GM11168 (cell line): ENCODE data around the gene AGAP1.

ENCODE experiments used
- in situ Hi-C: fragments of 300-500 bp; cut with MboI; formaldehyde crosslinking; loops from one replicate; pipeline ENCODE4 v1.12.0; 2022; ENCODE audit warnings: low sequenced_read_pairs; ENCODE audit not compliant: unreplicated experiment

AGAP1 gene

GRCh38 chr2:236102971-236103370, 609.1 kb downstream of the AGAP1 start:
- in situ Hi-C loops: no loop called here

- in situ Hi-C loops: no loop called here
Observed at GRCh38 chr2:236103981-236104380, 610.1 kb downstream of the AGAP1 start.

GRCh38 chr2:236105955-236106607, 612.2 kb downstream of the AGAP1 start:
- in situ Hi-C loops: no loop called here

GRCh38 chr2:236106761-236107160, 612.9 kb downstream of the AGAP1 start:
- in situ Hi-C loops: no loop called here

- in situ Hi-C loops: no loop called here
Observed at GRCh38 chr2:236107536-236107935, 613.7 kb downstream of the AGAP1 start.

DNA sequence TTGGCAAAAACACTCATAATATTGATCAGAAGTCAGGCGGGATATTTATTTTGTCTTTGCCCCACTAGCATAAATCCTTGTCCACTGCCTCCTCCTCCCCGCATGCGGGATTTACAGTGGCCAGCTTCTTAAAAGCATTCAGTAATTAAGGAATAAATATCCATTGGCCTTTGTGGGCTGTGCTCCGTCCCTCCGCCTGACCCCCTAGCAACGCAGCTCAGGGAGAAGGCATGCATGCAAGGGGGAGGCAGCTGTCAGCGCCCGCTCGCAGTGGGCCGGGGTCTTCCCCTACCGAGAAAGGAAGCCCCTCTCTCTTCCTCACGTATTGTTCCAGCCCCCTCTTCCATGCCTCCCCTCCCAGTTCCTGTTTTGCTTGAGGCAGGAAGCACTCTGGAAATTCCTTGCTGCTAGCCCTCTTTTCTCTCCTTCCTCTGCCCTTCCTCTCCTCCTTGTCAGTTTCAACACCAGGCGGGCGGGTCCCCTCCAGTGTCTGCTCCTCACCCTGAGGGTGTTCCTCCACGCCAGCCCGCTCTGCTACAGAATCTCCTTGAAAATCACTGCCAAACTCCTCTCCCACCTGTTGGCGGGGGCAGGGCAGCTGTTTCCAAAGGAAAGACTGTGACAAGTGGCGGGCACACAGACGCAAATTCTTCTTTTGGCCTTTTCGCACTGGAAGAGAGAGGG, 614.2 kb downstream of the AGAP1 start:
- in situ Hi-C loops: no loop called here

DNA sequence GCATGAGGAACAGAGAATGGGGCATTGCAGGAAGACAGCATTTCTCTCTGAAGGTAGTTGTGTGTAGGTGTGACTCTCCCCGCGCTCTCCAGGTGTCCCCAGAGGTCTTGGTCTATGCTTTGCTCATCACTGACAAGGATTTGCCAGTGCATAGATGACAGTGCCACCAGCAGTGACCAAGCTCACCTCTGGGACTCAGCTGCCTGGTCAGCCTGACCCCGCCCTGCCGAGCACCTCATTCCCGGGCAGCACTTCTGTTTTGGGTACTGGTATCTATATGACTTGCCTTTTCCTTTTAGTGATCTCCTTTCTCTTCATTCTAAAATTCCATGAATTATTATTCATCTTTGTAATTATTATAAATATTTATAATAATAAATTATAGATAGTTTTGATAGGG, 615.2 kb downstream of the AGAP1 start:
- in situ Hi-C loops: no loop called here

GRCh38 chr2:236109473-236109872, 615.6 kb downstream of the AGAP1 start:
- in situ Hi-C loops: no loop called here

DNA sequence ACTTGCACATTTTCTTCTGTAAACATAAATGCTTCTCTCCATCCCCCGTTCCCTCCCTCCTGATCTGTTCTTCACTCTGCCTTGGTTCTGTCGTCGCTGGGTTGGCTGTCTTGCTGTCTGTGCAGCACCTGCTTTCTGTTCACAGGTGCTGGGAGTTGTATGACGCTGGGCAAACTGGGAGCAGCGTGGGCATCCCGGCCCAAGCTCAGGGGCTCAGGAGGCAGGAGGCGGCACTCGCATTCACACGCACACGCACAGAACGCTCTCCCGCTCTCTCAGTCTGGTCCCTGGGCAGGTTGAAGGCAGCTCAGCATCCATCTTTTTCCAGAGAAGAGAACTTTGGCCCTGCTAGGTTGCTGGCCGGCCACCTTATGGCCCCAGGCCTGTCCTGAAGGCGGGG, 618.6 kb downstream of the AGAP1 start:
- in situ Hi-C loops: no loop called here

DNA sequence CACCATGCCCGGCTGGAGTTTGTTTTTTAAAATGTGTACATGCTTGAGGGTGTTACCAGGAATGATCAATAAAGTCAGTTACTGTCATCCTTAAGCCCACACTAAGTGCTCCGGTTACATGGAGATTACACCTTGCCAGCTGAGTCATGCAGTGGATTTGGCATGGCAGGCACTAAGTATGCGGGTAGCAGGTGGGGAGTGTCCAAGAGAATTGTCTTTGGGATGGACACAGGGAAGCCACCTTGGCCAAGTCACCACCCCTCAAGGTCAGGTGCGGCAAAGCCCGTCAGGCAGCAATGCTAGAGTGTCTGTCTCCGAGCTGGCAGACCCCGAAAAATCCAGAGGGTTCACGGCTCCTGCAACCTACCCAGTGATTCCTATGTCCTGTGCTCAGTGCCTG, 619.6 kb downstream of the AGAP1 start:
- in situ Hi-C loops: no loop called here

DNA sequence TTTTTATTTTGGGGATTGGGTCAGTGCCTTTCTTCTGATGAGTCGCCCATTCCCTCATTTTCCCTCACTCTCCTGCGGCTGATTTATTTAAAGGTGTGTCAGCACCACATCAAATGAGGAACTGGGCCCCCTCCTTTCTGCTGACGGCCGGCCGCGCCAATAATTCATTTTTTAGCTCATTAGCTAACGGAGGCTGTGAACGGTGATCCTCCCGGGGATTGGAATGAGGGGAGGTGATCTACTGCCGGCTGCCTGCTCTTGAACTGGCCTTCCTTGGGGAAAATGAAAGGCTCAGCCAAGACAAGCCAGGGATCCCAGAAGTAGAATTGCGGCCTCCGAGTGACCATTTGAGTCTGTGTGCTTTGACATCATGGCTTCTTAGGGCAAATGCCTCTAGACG, 620.1 kb downstream of the AGAP1 start:
- in situ Hi-C loops: no loop called here

GRCh38 chr2:236114959-236115358, 621.1 kb downstream of the AGAP1 start:
- in situ Hi-C loops: no loop called here

GRCh38 chr2:236117401-236117800, 623.6 kb downstream of the AGAP1 start:
- in situ Hi-C loops: no loop called here

GRCh38 chr2:236117861-236118269, 624.0 kb downstream of the AGAP1 start:
- in situ Hi-C loops: no loop called here

DNA sequence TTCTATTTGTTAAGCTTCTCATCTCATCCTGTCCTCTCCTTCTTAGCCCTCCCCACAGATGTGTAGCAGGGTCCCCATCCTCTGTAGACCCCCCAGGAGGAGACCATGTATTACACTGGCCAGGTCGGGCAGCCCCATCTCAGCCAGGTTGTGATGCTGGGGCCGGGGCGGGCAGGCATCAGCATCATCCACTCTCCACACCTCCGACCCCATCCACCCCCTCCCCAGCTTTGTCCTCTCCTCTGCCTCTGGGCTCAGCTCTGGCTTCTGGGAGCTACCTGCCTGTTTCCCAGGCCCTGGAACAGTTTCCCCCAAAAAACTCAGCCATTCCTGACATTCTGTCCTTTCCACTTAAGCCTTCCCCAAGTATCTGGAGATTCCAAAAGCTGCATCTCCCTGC, 625.2 kb downstream of the AGAP1 start:
- in situ Hi-C loops: no loop called here

DNA sequence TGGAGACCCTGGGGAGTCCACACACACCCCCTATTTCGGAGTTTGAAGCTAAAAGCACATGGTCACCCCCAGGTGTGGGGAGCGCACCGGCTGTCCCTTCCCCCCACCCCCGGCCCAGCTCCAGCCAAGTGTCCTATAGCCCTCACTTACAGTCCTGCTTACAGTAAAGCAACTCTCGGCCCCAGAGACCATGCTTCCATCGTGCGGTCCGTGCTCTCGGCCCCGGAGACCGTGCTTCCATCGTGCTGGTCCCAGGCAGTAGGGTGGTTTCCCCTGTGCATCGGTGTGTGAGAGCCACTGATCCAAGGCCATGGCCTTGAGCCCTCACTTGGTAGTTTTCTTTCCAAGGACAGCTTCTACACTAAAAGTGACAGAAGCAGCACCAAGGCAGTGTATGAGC, 625.6 kb downstream of the AGAP1 start:
- in situ Hi-C loops: no loop called here

GRCh38 chr2:236120141-236120601, 626.3 kb downstream of the AGAP1 start:
- in situ Hi-C loops: no loop called here

- in situ Hi-C loops: no loop called here
Observed at GRCh38 chr2:236120829-236121228, 627.0 kb downstream of the AGAP1 start.

- in situ Hi-C loops: no loop called here
Observed at GRCh38 chr2:236121546-236121945, 627.7 kb downstream of the AGAP1 start.

DNA sequence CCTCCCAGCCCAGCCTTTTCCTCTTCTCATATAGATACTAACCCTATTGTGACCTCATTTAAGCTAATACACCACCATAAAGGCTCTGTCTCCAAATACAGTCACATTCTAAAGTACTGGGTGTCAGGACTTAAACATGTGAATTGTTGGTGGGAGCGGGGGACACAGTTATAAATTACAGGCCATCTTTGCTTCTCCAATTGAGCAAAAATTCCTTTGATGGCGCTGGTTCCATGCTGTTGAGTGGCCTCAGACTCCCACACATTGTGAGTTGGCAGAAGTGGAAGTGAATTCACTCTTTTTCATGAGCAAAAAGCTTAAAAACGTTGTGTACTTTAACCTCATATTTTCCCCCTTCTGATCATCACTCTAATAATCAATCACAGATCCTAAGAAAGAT, 628.4 kb downstream of the AGAP1 start:
- in situ Hi-C loops: no loop called here

- in situ Hi-C loops: no loop called here
Observed at GRCh38 chr2:236123716-236124115, 629.9 kb downstream of the AGAP1 start.
